ENCODE data around the gene HIVEP1. TPM values are rescaled to one million over a fixed set of nuclear protein-coding genes. Genes with fewer than 3 reads are reported as not detected.

Gene HIVEP1
- total RNA-seq, 1 experiment from 2014 or later, result 6.6 TPM

GRCh38 chr6:12113190-12113577, 101.1 kb downstream of the HIVEP1 start:
- DNase-seq, result peak; percentile 84
- ChIA-PET POLR2A (ENCODE audit: unreplicated experiment) (no interaction called here), CTCF (no interaction called here)
- Histone ChIP-seq H3F3A (ENCODE audit: low read length, unreplicated experiment) (no peaks in the 10 kb centered on the region), H3K27me3 (ENCODE audit: low read length) (no peaks in the 10 kb centered on the region), H3K9ac (ENCODE audit: low read length) (peak overlapping the region; percentile 14; the same call in 1 of the 2 replicates), H4K20me1 (ENCODE audit: low read length) (no peaks in the 10 kb centered on the region), H2AFZ (ENCODE audit: low read length) (peak overlapping the region; percentile 65), H3K36me3 (ENCODE audit: low read depth, low read length) (0 out of 2 replicates have a peak, but pooled peaks cover 4% of the 10 kb centered on the region), H3K4me1 (ENCODE audit: insufficient read depth, low read length) (peaks cover 16% of the 10 kb centered on the region), H3K9me3 (ENCODE audit: low read length) (no peaks in the 10 kb centered on the region), H3K4me2 (ENCODE audit: low read length) (peak overlapping the region; percentile 69), H3K9me2 (replicated peaks; ENCODE audit: low read length) (no peaks in the 10 kb centered on the region), H3K27ac (ENCODE audit: low read length) (peak overlapping the region; percentile 61), H3K79me2 (ENCODE audit: low read length) (no peaks in the 10 kb centered on the region), H3K4me3 (ENCODE audit: low read length) (peak overlapping the region; percentile 34; the same call in 1 of the 2 replicates)
- BruUV-seq (replicated peaks), result no TSS peak
- ATAC-seq, result peak; percentile 99
- TF ChIP-seq EZH2phosphoT487 (IDR thresholded peaks at IDR 0.05; ENCODE audit: borderline replicate concordance, low read length), result no peak
- TF ChIP-seq, protein P1, sequence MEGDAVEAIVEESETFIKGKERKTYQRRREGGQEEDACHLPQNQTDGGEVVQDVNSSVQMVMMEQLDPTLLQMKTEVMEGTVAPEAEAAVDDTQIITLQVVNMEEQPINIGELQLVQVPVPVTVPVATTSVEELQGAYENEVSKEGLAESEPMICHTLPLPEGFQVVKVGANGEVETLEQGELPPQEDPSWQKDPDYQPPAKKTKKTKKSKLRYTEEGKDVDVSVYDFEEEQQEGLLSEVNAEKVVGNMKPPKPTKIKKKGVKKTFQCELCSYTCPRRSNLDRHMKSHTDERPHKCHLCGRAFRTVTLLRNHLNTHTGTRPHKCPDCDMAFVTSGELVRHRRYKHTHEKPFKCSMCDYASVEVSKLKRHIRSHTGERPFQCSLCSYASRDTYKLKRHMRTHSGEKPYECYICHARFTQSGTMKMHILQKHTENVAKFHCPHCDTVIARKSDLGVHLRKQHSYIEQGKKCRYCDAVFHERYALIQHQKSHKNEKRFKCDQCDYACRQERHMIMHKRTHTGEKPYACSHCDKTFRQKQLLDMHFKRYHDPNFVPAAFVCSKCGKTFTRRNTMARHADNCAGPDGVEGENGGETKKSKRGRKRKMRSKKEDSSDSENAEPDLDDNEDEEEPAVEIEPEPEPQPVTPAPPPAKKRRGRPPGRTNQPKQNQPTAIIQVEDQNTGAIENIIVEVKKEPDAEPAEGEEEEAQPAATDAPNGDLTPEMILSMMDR (conservative IDR thresholded peaks at IDR 0.05; ENCODE audit: low read depth, low read length), result no peak
- no peak for TF ChIP-seq EZH2 (IDR thresholded peaks at IDR 0.05; ENCODE audit: low read length, unreplicated experiment)
- intact Hi-C loops (cut with micrococcal nuclease), result no loop called here

GRCh38 chr6:12114055-12114503, 102.0 kb downstream of the HIVEP1 start:
- no peak for ATAC-seq
- no peak overlapping the region for H3K4me3 ChIP-seq (ENCODE audit: low read length)
- no peaks in the 10 kb centered on the region for H3K9me2 ChIP-seq (replicated peaks; ENCODE audit: low read length)
- H3K27me3 ChIP-seq (ENCODE audit: low read length), result no peaks in the 10 kb centered on the region
- TF ChIP-seq EZH2phosphoT487 (IDR thresholded peaks at IDR 0.05; ENCODE audit: borderline replicate concordance, low read length) (no peak), EZH2 (IDR thresholded peaks at IDR 0.05; ENCODE audit: low read length, unreplicated experiment) (no peak)
- TF ChIP-seq, protein P1 (conservative IDR thresholded peaks at IDR 0.05; ENCODE audit: low read depth, low read length), result no peak
- no peak for DNase-seq
- no peak overlapping the region for H3K4me2 ChIP-seq (ENCODE audit: low read length)
- H3K79me2 ChIP-seq (ENCODE audit: low read length), result no peaks in the 10 kb centered on the region
- no peak overlapping the region for H3K27ac ChIP-seq (ENCODE audit: low read length)
- ChIA-PET POLR2A (ENCODE audit: unreplicated experiment) (no interaction called here), CTCF (no interaction called here)
- H3F3A ChIP-seq (ENCODE audit: low read length, unreplicated experiment), result no peaks in the 10 kb centered on the region
- no TSS peak for BruUV-seq (replicated peaks)
- H4K20me1 ChIP-seq (ENCODE audit: low read length), result no peaks in the 10 kb centered on the region
- no peaks in the 10 kb centered on the region for H3K9me3 ChIP-seq (ENCODE audit: low read length)
- intact Hi-C loops (cut with micrococcal nuclease), result no loop called here
- no peak overlapping the region for H3K9ac ChIP-seq (ENCODE audit: low read length)
- peaks cover 16% of the 10 kb centered on the region for H3K4me1 ChIP-seq (ENCODE audit: insufficient read depth, low read length)
- 0 out of 2 replicates have a peak, but pooled peaks cover 4% of the 10 kb centered on the region for H3K36me3 ChIP-seq (ENCODE audit: low read depth, low read length)
- no peak overlapping the region for H2AFZ ChIP-seq (ENCODE audit: low read length)

DNA sequence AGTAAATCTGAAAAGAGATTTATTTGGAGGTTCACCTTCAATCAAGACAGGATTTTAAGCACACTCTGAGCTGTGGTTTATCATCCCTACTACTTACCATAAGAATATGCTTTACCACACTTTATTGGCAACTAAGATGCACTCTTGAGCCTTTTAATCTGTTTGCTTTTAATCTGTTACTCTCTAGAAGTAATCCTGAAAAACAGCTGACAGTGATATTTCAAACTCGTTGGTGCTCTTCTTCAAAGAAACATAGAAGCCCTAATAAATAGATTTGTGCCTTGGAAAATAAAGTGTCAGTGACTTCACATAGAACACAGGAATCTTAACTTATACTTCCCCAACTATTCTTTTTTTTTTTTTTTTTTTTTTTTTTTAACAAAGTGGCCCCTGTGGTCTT, 102.9 kb downstream of the HIVEP1 start:
- H4K20me1 ChIP-seq (ENCODE audit: low read length), result no peaks in the 10 kb centered on the region
- no peaks in the 10 kb centered on the region for H3K9me2 ChIP-seq (replicated peaks; ENCODE audit: low read length)
- no peak overlapping the region for H3K4me3 ChIP-seq (ENCODE audit: low read length)
- H2AFZ ChIP-seq (ENCODE audit: low read length), result no peak overlapping the region
- H3K9ac ChIP-seq (ENCODE audit: low read length), result no peak overlapping the region
- no peaks in the 10 kb centered on the region for H3F3A ChIP-seq (ENCODE audit: low read length, unreplicated experiment)
- no peak overlapping the region for H3K4me2 ChIP-seq (ENCODE audit: low read length)
- H3K9me3 ChIP-seq (ENCODE audit: low read length), result no peaks in the 10 kb centered on the region
- no peaks in the 10 kb centered on the region for H3K79me2 ChIP-seq (ENCODE audit: low read length)
- H3K27ac ChIP-seq (ENCODE audit: low read length), result no peak overlapping the region
- H3K27me3 ChIP-seq (ENCODE audit: low read length), result no peaks in the 10 kb centered on the region
- no peaks in the 10 kb centered on the region for H3K36me3 ChIP-seq (ENCODE audit: low read depth, low read length)
- CTCF ChIA-PET, result no interaction called here
- no peak for ATAC-seq
- BruUV-seq (replicated peaks), result no TSS peak
- POLR2A ChIA-PET (ENCODE audit: unreplicated experiment), result no interaction called here
- no peak for TF ChIP-seq EZH2phosphoT487 (IDR thresholded peaks at IDR 0.05; ENCODE audit: borderline replicate concordance, low read length)
- no peak for TF ChIP-seq EZH2 (IDR thresholded peaks at IDR 0.05; ENCODE audit: low read length, unreplicated experiment)
- TF ChIP-seq, protein P1 (conservative IDR thresholded peaks at IDR 0.05; ENCODE audit: low read depth, low read length), result no peak
- intact Hi-C loops (cut with micrococcal nuclease), result no loop called here
- DNase-seq, result no peak
- H3K4me1 ChIP-seq (ENCODE audit: insufficient read depth, low read length), result peaks cover 16% of the 10 kb centered on the region
